Thymus (tissue), 11 donors: ENCODE data around the gene B4GALT3. TPM values are rescaled to one million over a fixed set of nuclear protein-coding genes. Genes with fewer than 3 reads are reported as not detected.
A peak's percentile ranks its signal among the peaks of the same experiment; 100 is the strongest.

Experiments used
- DNase-seq, 9 donors: peaks; one replicate each; pipeline ENCODE4 v3.0.0-alpha.2; 2013; ENCODE audit warnings: low spot score in 9 of 9, low read depth in 6 of 9, missing footprints in 1 of 9
- H3K27ac ChIP-seq, 2 donors: one replicate each; pipeline ENCODE4 v1.5.1; 2013; ENCODE audit warnings: control low read depth in 1 of 2, low read depth in 1 of 2, low read length in 1 of 2, mild to moderate bottlenecking in 1 of 2, moderate library complexity in 1 of 2
- H3K27me3 ChIP-seq, 2 donors: one replicate each; pipeline ENCODE4 v1.5.1; 2013; ENCODE audit warnings: low read length in 1 of 2; ENCODE audit not compliant: control insufficient read depth in 2 of 2, insufficient read depth in 1 of 2
- H3K36me3 ChIP-seq, 2 donors: one replicate each; pipeline ENCODE4 v1.5.1; 2013; ENCODE audit warnings: low read length in 1 of 2, mild to moderate bottlenecking in 1 of 2, moderate library complexity in 1 of 2; ENCODE audit not compliant: control insufficient read depth in 2 of 2, insufficient read depth in 2 of 2
- H3K4me1 ChIP-seq, 2 donors: one replicate each; pipeline ENCODE4 v1.5.1; 2013; ENCODE audit warnings: low read length in 2 of 2; ENCODE audit not compliant: control insufficient read depth in 2 of 2, insufficient read depth in 2 of 2
- H3K4me3 ChIP-seq, 2 donors: one replicate each; pipeline ENCODE4 v1.5.1; 2013; ENCODE audit warnings: low read length in 2 of 2, control low read depth in 1 of 2, mild to moderate bottlenecking in 1 of 2
- H3K9me3 ChIP-seq, 2 donors: one replicate each; pipeline ENCODE4 v1.5.1; 2013; ENCODE audit warnings: low read length in 1 of 2, mild to moderate bottlenecking in 1 of 2; ENCODE audit not compliant: control insufficient read depth in 2 of 2, insufficient read depth in 1 of 2
- WGBS: extraction: QIAGEN DNeasy Blood & Tissue Kit; methylation state at CpG from one replicate; pipeline ENCODE4 v1.1.7; 2013; 5-methylcytosine and 5-hydroxymethylcytosine counted together
- polyA plus RNA-seq: library from polyadenylated mRNA; stranded (reverse); fragments of 200-250 nt; gene quantifications from one replicate; pipeline ENCODE4 v1.2.3, GENCODE V29; 2013
- total RNA-seq: library from RNA; stranded (reverse); fragments of 120-200 nt; gene quantifications from one replicate; pipeline ENCODE4 v1.2.4, GENCODE V29; 2013
- donor health status: healthy.

Gene B4GALT3
- total and polyA plus RNA-seq, 2 donors = 14.3 to 32.0 TPM

DNA sequence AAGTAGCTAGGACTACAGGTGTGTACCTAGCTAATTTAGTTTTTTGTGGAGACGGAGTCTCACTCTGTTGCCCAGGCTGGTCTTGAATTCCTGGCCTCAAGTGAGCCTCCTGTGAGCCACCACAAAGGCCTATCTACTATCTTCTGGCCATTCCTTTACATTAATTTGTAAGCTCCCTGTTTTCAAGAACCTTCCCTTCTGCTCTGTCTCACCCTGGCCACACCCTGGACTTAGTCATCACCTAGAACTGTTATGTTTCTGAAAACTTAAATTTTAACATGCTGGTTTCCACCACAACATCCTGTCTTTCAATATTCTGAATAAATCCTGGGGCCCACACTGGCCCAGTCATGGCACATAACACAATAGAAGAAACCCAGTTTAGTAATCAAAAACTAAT is 4.9 kb upstream of the B4GALT3 start:
- Histone ChIP-seq H3K4me3 (no peak overlapping the region), H3K36me3 (no peaks in the 10 kb centered on the region), H3K4me1 (peaks cover 16 to 53% of the 10 kb centered on the region in 2 donors), H3K9me3 (no peaks in the 10 kb centered on the region), H3K27ac (peak overlapping the region; percentile 45 to 52), H3K27me3 (no peaks in the 10 kb centered on the region)
- 96% methylated on average over 1 of the region's 1 CpG for WGBS
- peak in 1 of 9 donors; percentile 47 for DNase-seq

DNA sequence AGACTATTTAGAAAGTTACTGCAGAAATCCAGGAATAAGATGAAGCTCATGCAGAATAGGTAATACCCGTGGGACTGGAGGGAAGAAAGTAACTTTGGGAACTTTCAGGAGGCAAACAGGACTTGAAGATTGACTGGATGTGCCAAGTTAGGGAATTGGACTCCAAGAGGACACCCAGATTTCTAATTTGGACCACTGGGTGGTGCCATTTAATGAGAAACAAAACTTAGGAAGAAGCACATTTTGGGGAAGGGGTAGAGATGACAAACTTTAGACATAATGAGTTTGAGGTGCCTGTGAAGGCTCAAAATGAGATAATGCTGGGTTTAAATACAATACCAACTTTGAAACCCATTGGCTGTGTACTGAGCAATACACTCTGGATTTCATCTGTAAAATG is 3.3 kb upstream of the B4GALT3 start:
- H3K36me3 ChIP-seq = peaks cover 0 to 3% of the 10 kb centered on the region in 2 donors
- H3K27ac ChIP-seq = no peak overlapping the region
- 87% methylated on average over 1 of the region's 1 CpG for WGBS
- H3K4me3 ChIP-seq = no peak overlapping the region
- H3K27me3 ChIP-seq = no peaks in the 10 kb centered on the region
- DNase-seq = peak in 1 of 9 donors; percentile 39
- H3K4me1 ChIP-seq = peaks cover 16 to 52% of the 10 kb centered on the region in 2 donors
- H3K9me3 ChIP-seq = no peaks in the 10 kb centered on the region

DNA sequence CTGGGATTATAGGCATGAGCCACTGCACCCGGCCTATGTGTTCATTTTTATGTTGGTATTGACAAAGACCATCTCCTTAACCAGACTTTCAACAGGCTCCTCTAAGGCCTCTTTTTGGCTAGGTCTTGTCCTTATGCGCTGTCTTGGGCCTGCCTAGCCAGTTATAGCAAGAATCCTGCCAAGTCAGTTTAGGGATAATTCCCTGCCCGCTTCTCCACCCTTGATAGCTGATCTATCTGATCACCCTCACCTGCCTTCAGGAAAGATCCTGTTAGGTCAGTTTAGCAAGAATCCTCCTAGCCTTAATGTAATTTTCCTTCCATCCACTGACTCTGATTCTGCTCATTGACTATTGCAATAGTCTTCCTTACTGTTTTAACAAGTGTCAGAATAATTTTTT is 2.4 kb upstream of the B4GALT3 start:
- Histone ChIP-seq H3K27ac (no peak overlapping the region), H3K4me1 (peaks cover 12 to 44% of the 10 kb centered on the region in 2 donors), H3K27me3 (no peaks in the 10 kb centered on the region), H3K36me3 (peaks cover 5 to 11% of the 10 kb centered on the region in 2 donors), H3K9me3 (no peaks in the 10 kb centered on the region), H3K4me3 (no peak overlapping the region)
- 97% methylated on average over 3 of the region's 3 CpGs for WGBS
- no peak for DNase-seq

DNA sequence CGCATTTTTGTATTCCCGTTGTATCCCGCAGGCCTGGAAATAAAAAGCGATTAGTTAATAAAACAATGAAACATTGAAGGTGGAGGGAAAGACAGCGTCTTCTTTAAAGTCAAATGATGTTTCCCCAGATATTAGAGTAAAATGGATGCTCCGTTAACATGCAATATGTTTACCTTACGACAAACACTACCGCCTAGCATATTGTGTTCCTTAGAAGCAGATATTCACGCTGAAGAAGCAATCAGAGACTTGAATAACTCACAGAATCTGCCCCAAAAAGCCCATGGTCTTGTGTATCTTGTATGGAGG is 583 bp upstream of the B4GALT3 start:
- Histone ChIP-seq H3K4me3 (peak overlapping the region in 1 of 2 donors; percentile 87), H3K9me3 (no peaks in the 10 kb centered on the region), H3K27me3 (no peaks in the 10 kb centered on the region), H3K4me1 (peaks cover 12 to 30% of the 10 kb centered on the region in 2 donors), H3K36me3 (peaks cover 19 to 26% of the 10 kb centered on the region in 2 donors), H3K27ac (peak overlapping the region; percentile 68 to 80)
- 90% methylated on average over 9 of the region's 9 CpGs for WGBS
- DNase-seq = no peak

DNA sequence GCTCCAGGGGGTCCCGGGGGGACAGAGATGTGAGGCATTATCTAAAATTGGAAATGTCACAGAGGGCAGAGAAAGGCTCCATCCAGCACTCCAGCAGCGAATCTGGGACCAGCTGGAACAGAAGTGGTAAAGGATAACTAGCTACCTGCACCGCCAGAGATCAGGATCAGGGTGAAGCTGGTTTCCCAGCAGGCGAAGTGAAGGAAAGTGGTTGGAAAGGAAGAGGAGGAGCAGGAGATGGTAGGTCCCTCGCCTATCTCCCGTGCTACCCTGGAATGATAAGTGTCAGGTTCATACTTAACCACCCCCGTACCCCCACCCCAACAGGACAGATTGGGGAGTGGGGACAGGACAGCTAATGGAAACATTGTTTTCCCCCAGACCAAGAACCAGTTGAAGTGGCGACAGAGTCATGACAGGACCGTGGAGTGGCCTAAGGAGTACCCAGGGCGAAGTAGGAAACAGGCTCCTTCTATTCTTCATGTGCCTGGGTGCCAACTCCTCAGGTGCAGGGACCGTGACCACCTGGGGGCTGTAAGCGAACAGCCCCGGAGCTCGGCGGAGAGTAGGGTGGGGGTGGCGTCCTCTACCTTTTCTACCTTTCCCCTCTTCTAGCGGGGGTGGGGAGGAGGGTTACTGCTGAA is 717 bp downstream of the B4GALT3 start:
- 32% methylated on average over 17 of the region's 17 CpGs for WGBS

DNA sequence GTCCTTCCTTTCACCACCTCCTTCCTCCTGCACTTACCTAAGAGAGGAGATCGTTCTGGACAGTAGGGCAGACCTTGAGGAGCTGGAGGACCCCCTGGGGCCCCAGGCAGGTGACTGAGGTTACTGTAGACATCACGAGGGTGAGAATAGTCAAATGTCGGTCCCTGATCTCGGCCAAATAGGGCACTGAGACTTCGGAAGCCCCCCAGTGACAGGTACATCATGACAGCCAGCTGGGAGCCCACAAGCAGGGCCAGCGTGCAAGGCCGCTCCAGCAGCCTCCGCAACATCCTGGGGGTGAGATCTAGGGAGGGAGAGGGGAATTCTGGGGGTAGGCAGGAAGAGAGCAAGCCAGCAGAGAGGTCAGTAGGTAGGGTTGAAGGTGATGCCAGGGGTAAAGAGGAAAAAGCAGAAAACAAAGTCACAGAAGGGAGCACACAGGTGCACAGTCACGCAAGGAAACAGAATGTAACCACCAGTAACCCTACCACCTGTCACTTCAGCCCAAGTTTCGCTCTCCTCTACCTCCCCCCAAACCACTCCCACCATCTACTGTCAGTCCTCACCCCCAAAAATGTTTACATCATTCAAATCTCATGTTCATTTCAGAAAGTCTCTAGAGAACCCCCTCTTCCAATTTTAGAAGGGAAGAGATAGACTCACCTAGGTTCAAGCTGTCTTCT is 1.4 kb downstream of the B4GALT3 start:
- no peak for DNase-seq
- Histone ChIP-seq H3K4me3 (no peak overlapping the region), H3K27me3 (no peaks in the 10 kb centered on the region), H3K4me1 (peaks cover 12 to 21% of the 10 kb centered on the region in 2 donors), H3K9me3 (no peaks in the 10 kb centered on the region), H3K36me3 (peaks cover 39 to 46% of the 10 kb centered on the region in 2 donors), H3K27ac (peak overlapping the region in 1 of 2 donors; percentile 38)
- 92% methylated on average over 10 of the region's 10 CpGs for WGBS

More for the DNA sequence above, 717 bp downstream of the B4GALT3 start:
- peaks cover 32 to 39% of the 10 kb centered on the region in 2 donors for H3K36me3 ChIP-seq
- peaks cover 12 to 21% of the 10 kb centered on the region in 2 donors for H3K4me1 ChIP-seq
- no peaks in the 10 kb centered on the region for H3K27me3 ChIP-seq
- no peak for DNase-seq
- H3K9me3 ChIP-seq = no peaks in the 10 kb centered on the region
- H3K27ac ChIP-seq = peak overlapping the region; percentile 71 to 86
- H3K4me3 ChIP-seq = peak overlapping the region; percentile 85 to 87

DNA sequence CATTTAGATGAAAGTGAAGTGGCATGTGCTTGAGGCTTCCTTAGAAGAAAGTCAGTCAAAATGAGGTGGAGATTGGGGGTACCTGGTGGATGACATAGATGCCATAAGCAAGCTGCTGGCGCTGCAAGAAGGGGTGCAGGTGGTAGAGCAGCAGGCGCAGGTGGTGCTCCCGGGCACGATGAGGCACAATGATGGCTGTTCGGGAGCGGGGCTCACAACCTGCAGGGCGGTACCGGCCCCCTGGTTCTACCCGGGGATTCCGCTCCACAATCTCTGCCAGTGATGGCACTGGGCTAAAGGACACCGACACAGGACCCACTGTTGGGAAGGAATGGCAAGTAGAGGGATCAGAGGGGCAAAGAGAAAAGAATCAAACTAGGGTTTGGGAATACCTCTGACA is 2.4 kb downstream of the B4GALT3 start:
- Histone ChIP-seq H3K27me3 (no peaks in the 10 kb centered on the region), H3K4me3 (no peak overlapping the region), H3K27ac (no peak overlapping the region), H3K9me3 (no peaks in the 10 kb centered on the region), H3K36me3 (peaks cover 47 to 55% of the 10 kb centered on the region in 2 donors), H3K4me1 (peaks cover 12 to 21% of the 10 kb centered on the region in 2 donors)
- no peak for DNase-seq
- 98% methylated on average over 11 of the region's 11 CpGs for WGBS

DNA sequence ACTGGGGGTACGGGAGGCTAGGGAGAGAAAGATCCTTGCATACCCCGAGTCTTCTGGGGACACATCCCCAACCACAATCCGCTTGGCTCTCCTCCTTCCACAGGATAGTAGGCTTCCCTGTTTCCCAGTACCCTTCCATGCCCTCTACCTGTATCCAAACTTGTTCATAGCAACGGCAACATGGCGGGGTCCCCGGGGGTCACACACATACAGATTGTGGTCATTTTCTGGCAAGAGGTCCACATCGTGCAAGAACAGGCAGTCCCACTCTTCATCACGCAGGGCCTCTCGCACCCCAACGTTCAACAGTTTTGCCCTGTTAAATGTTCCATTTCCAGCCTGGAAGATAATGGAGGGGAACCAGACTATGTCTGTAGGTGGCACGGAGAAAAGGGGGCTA is 3.6 kb downstream of the B4GALT3 start:
- H3K36me3 ChIP-seq = peaks cover 52 to 66% of the 10 kb centered on the region in 2 donors

DNA sequence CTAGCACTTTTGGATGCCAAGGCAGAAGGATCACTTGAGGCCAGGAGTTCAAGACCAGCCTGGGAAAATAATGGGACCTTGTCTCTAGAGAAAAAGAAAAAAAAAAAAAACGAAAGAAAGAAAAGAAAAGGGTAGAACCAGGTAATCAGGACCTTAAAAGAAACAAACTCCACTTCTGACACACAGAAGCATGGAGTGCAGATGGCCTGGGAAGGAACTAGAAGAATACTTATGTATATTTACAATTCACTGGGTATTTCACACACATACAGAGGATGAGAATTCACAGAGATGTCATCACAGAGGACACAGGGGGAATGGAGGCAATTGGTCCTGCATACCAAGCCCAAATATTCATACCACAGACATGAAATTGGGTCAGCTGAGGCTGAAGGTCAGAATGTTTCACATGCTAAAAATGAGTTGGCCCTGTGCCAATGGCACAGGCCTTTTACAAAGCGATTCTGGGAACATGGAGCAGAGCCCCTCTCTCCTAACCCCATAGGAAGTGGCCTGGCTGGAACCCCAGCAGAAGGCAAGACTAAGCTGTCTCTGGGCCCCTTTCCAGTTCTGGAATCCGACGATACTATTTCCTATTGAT is 4.4 kb downstream of the B4GALT3 start:
- 90% methylated on average over 4 of the region's 4 CpGs for WGBS
- Histone ChIP-seq H3K27me3 (no peaks in the 10 kb centered on the region), H3K4me1 (peaks cover 12 to 21% of the 10 kb centered on the region in 2 donors), H3K36me3 (peaks cover 52 to 66% of the 10 kb centered on the region in 2 donors), H3K9me3 (no peaks in the 10 kb centered on the region), H3K27ac (no peak overlapping the region), H3K4me3 (no peak overlapping the region)
- DNase-seq = no peak

More for the DNA sequence above, 3.6 kb downstream of the B4GALT3 start:
- no peak for DNase-seq
- H3K4me3 ChIP-seq = no peak overlapping the region
- no peak overlapping the region for H3K27ac ChIP-seq
- WGBS = 98% methylated on average over 11 of the region's 11 CpGs
- H3K27me3 ChIP-seq = no peaks in the 10 kb centered on the region
- no peaks in the 10 kb centered on the region for H3K9me3 ChIP-seq
- peaks cover 12 to 21% of the 10 kb centered on the region in 2 donors for H3K4me1 ChIP-seq
